H1 (cell line): ENCODE data around the gene TRMT44. TPM values are rescaled to one million over a fixed set of nuclear protein-coding genes. Genes with fewer than 3 reads are reported as not detected.

Experiments used
- CTCF ChIA-PET: fragments of 300-600 bp; sonication (Branson Sonifier 250); formaldehyde crosslinking; loops from one replicate; lab custom pipeline; 2021; ENCODE audit not compliant: partially characterized antibody; lab: Charles Lee
- POLR2A ChIA-PET: fragments of 300-600 bp; sonication (Branson Sonifier 250); formaldehyde crosslinking; loops from one replicate; lab custom pipeline; 2021; ENCODE audit warnings: inconsistent platforms; ENCODE audit not compliant: partially characterized antibody; lab: Charles Lee
- DNase-seq, 2 experiments: peaks; one replicate each; pipeline versions ENCODE4 v3.0.0 to v3.0.0-alpha.2; 2010 to 2022; ENCODE audit warnings: low spot score in 2 of 2, low read depth in 1 of 2, mixed read lengths in 1 of 2
- FAIRE-seq: peaks from 2 replicates; lab custom pipeline; 2011; peaks lifted over from hg19 to GRCh38; lab: Jason Lieb, UNC
- H2AFZ ChIP-seq: 2 replicates; pipeline ENCODE4 v1.8.1; 2012; ENCODE audit warnings: low read length, inconsistent platforms
- H2AK5ac ChIP-seq: 2 replicates; pipeline ENCODE4 v1.6.1; 2013; ENCODE audit warnings: low read depth, low read length
- H2BK120ac ChIP-seq: replicated peaks from 2 replicates; pipeline ENCODE3; 2013; ENCODE audit warnings: low read depth, low read length, inconsistent platforms
- H2BK12ac ChIP-seq: 2 replicates; pipeline ENCODE4 v1.6.1; 2013; ENCODE audit warnings: low read depth, low read length
- H2BK15ac ChIP-seq: 2 replicates; pipeline ENCODE4 v1.6.1; 2013; ENCODE audit warnings: low read length
- H2BK20ac ChIP-seq: 2 replicates; pipeline ENCODE4 v1.6.1; 2013; ENCODE audit warnings: low read length
- H2BK5ac ChIP-seq: 2 replicates; pipeline ENCODE4 v1.6.1; 2013; ENCODE audit warnings: low read depth, low read length
- H3K14ac ChIP-seq: 2 replicates; pipeline ENCODE4 v1.6.1; 2013; ENCODE audit warnings: inconsistent platforms; ENCODE audit not compliant: insufficient read length
- H3K18ac ChIP-seq: 2 replicates; pipeline ENCODE4 v1.6.1; 2013; ENCODE audit warnings: low read length; ENCODE audit errors: extremely low read depth
- H3K23ac ChIP-seq: 2 replicates; pipeline ENCODE4 v1.6.1; 2013; ENCODE audit warnings: inconsistent platforms; ENCODE audit not compliant: insufficient read length
- H3K23me2 ChIP-seq: 2 replicates; pipeline ENCODE4 v1.6.1; 2013; ENCODE audit warnings: low read depth, low read length
- H3K27ac ChIP-seq: 2 replicates; pipeline ENCODE4 v1.6.1; 2011; ENCODE audit warnings: low read depth, low read length, inconsistent platforms
- H3K27me3 ChIP-seq, 4 experiments: replicated peaks in 1 of 4; 1 replicate in 1 of 4; 2 replicates in 3 of 4; pipeline versions ENCODE4 v1.6.1 to v1.8.1; 2011 to 2013; ENCODE audit warnings: low read length in 3 of 4, mild to moderate bottlenecking in 3 of 4, inconsistent platforms in 2 of 4, mixed read lengths in 2 of 4, moderate library complexity in 1 of 4; ENCODE audit not compliant: control insufficient read depth in 3 of 4, insufficient read depth in 3 of 4; ENCODE audit errors: extremely low read depth in 1 of 4
- H3K36me3 ChIP-seq, 4 experiments: 2 replicates each; pipeline versions ENCODE4 v1.6.1 to v1.8.1; 2011 to 2013; ENCODE audit warnings: mild to moderate bottlenecking in 4 of 4, low read length in 3 of 4, moderate library complexity in 2 of 4, control low read depth in 1 of 4, inconsistent platforms in 1 of 4; ENCODE audit not compliant: insufficient read depth in 4 of 4, control insufficient read depth in 2 of 4
- H3K4ac ChIP-seq: replicated peaks from 2 replicates; pipeline ENCODE3; 2013; ENCODE audit warnings: low read length, low read depth, mixed read lengths, inconsistent platforms; ENCODE audit not compliant: insufficient read length
- H3K4me1 ChIP-seq, 4 experiments: replicated peaks in 1 of 4; 1 replicate in 1 of 4; 2 replicates in 3 of 4; pipeline versions ENCODE4 v1.6.1 to v1.8.1; 2011 to 2013; ENCODE audit warnings: low read length in 3 of 4, inconsistent platforms in 2 of 4, mixed read lengths in 1 of 4; ENCODE audit not compliant: insufficient read depth in 4 of 4, control insufficient read depth in 3 of 4
- H3K4me2 ChIP-seq, 2 experiments: 2 replicates each; pipeline versions ENCODE4 v1.6.1 to v1.8.1; 2011 to 2013; ENCODE audit warnings: low read depth in 2 of 2, low read length in 2 of 2, control low read depth in 1 of 2, inconsistent platforms in 1 of 2, mild to moderate bottlenecking in 1 of 2; ENCODE audit not compliant: insufficient read depth in 1 of 2
- H3K4me3 ChIP-seq, 4 experiments: fragments of 200-600, 300-600 bp in 1 of 4; sonication (generic), shearing (Covaris generic), sonication (Bioruptor Twin) in 1 of 4; 2 replicates each; pipeline versions ENCODE4 v1.5.1 to v1.8.1; 2011 to 2016; ENCODE audit warnings: low read length in 4 of 4, low read depth in 3 of 4, control low read depth in 2 of 4, inconsistent platforms in 2 of 4, mild to moderate bottlenecking in 2 of 4, mixed read lengths in 1 of 4, moderate library complexity in 1 of 4; ENCODE audit not compliant: insufficient read depth in 2 of 4; ENCODE audit errors: extremely low read depth in 1 of 4
- H3K56ac ChIP-seq: replicated peaks from 2 replicates; pipeline ENCODE3; 2013; ENCODE audit warnings: low read depth, mild to moderate bottlenecking, mixed read lengths, low read length, inconsistent platforms; ENCODE audit not compliant: insufficient read length
- H3K79me1 ChIP-seq: 2 replicates; pipeline ENCODE4 v1.6.1; 2013; ENCODE audit warnings: low read depth, low read length, control low read depth
- H3K79me2 ChIP-seq, 2 experiments: 2 replicates each; pipeline versions ENCODE4 v1.6.1 to v1.8.1; 2012 to 2013; ENCODE audit warnings: low read length in 2 of 2, mild to moderate bottlenecking in 2 of 2, inconsistent platforms in 1 of 2; ENCODE audit not compliant: insufficient read depth in 2 of 2, control insufficient read depth in 1 of 2
- H3K9ac ChIP-seq, 4 experiments: replicated peaks in 1 of 4; 1 replicate in 1 of 4; 2 replicates in 3 of 4; pipeline versions ENCODE4 v1.6.1 to v1.8.1; 2011 to 2013; ENCODE audit warnings: low read depth in 3 of 4, low read length in 3 of 4, control low read depth in 2 of 4, mild to moderate bottlenecking in 2 of 4, moderate library complexity in 2 of 4, inconsistent platforms in 1 of 4; ENCODE audit errors: extremely low read depth in 1 of 4
- H3K9me3 ChIP-seq, 2 experiments: 2 replicates each; pipeline versions ENCODE4 v1.6.1 to v1.8.1; 2012 to 2013; ENCODE audit warnings: mild to moderate bottlenecking in 2 of 2, moderate library complexity in 2 of 2, control low read depth in 1 of 2, inconsistent platforms in 1 of 2, low read depth in 1 of 2, low read length in 1 of 2, mixed read lengths in 1 of 2; ENCODE audit not compliant: insufficient read depth in 2 of 2
- H4K20me1 ChIP-seq, 2 experiments: replicated peaks in 1 of 2; 2 replicates each; pipeline versions ENCODE3 to v1.8.1; 2011 to 2013; ENCODE audit warnings: inconsistent platforms in 2 of 2, low read length in 2 of 2, mild to moderate bottlenecking in 1 of 2; ENCODE audit not compliant: insufficient read depth in 2 of 2, control insufficient read depth in 1 of 2
- H4K5ac ChIP-seq: 2 replicates; pipeline ENCODE4 v1.6.1; 2013; ENCODE audit warnings: low read length, low read depth, mixed read lengths, inconsistent platforms; ENCODE audit not compliant: insufficient read length
- H4K8ac ChIP-seq: 2 replicates; pipeline ENCODE4 v1.8.0; 2013; ENCODE audit warnings: mild to moderate bottlenecking, moderate library complexity, low read length, inconsistent platforms; ENCODE audit not compliant: insufficient read depth; ENCODE audit errors: extremely low read depth
- H4K91ac ChIP-seq: replicated peaks from 2 replicates; pipeline ENCODE3; 2013; ENCODE audit warnings: low read length, mixed read lengths, inconsistent platforms; ENCODE audit not compliant: insufficient read length
- BCL11A ChIP-seq, 2 experiments: IDR thresholded peaks; one replicate each; pipeline ENCODE4 v1.6.1; 2011; ENCODE audit warnings: low read depth in 2 of 2, low read length in 2 of 2, mild to moderate bottlenecking in 2 of 2
- CEBPB ChIP-seq: IDR thresholded peaks from 2 replicates; pipeline ENCODE4 v1.6.1; 2012; ENCODE audit warnings: low read depth, low read length
- NANOG ChIP-seq: IDR thresholded peaks from 2 replicates; pipeline ENCODE4 v1.6.1; 2011; ENCODE audit warnings: low read length, low read depth, mild to moderate bottlenecking, inconsistent platforms; ENCODE audit not compliant: insufficient read depth, poor library complexity, severe bottlenecking
- RXRA ChIP-seq: IDR thresholded peaks from 2 replicates; pipeline ENCODE4 v1.6.1; 2011; ENCODE audit warnings: low read depth, mild to moderate bottlenecking, low read length, moderate library complexity; ENCODE audit not compliant: insufficient read depth
- SIRT6 ChIP-seq: IDR thresholded peaks from one replicate; pipeline ENCODE4 v1.7.1; 2012; ENCODE audit warnings: low read length, inconsistent platforms
- SIX5 ChIP-seq: IDR thresholded peaks from 2 replicates; pipeline ENCODE4 v1.6.1; 2011; ENCODE audit warnings: mild to moderate bottlenecking, low read depth, low read length
- TEAD4 ChIP-seq: IDR thresholded peaks from 2 replicates; pipeline ENCODE4 v1.6.1; 2012; ENCODE audit warnings: low read depth, low read length, inconsistent platforms, mixed read lengths
- YY1 ChIP-seq: IDR thresholded peaks from 2 replicates; pipeline ENCODE4 v1.6.1; 2011; ENCODE audit warnings: low read depth, mild to moderate bottlenecking, low read length
- ZNF274 ChIP-seq: IDR thresholded peaks from 2 replicates; pipeline ENCODE4 v1.7.0; 2012; ENCODE audit warnings: low read length, borderline replicate concordance; ENCODE audit errors: extremely low read depth
- WGBS, 2 experiments: shearing (Covaris generic) in 1 of 2; methylation state at CpG; one replicate each; pipeline versions ENCODE4 v1.1.6 to v1.1.7; 2013 to 2015; ENCODE audit warnings: low lambda C conversion rate in 2 of 2, mixed read lengths in 2 of 2, inconsistent platforms in 1 of 2, low coverage in 1 of 2, missing lambda C conversion rate in 1 of 2; ENCODE audit not compliant: insufficient replicate concordance in 2 of 2, insufficient coverage in 1 of 2, insufficient read length in 1 of 2; ENCODE audit errors: extremely low coverage in 1 of 2, missing lambda C conversion rate in 1 of 2; 5-methylcytosine and 5-hydroxymethylcytosine counted together
- polyA plus RNA-seq, 7 experiments: library from polyadenylated mRNA; depleted of rRNA in 3 of 7; stranded (reverse) in 5 of 7; unstranded in 2 of 7; fragments of >200 nt in 5 of 7; fragments of 200-250 nt in 2 of 7; gene quantifications; 1 replicate in 5 of 7; 2 replicates in 1 of 7; 4 replicates in 1 of 7; pipeline versions ENCODE4 v1.2.1 to v1.2.3, GENCODE V29; 2011 to 2013; ENCODE audit warnings: missing spikeins in 2 of 7, mixed read lengths in 2 of 7
- total RNA-seq: library from RNA; stranded (reverse); fragmentation: NEBNext Ultra II Directional; extraction: Animal tissue kit (Norgen Biotek cat#: 25700); gene quantifications from 2 replicates; pipeline ENCODE4 v1.2.1, GENCODE V29; 2021
- TF ChIP-seq, protein P1 (sequence below), 3 experiments: IDR thresholded peaks; 1 replicate in 2 of 3; 2 replicates in 1 of 3; pipeline versions ENCODE4 v1.5.1 to v1.6.1; 2011; ENCODE audit warnings: low read length in 3 of 3, mild to moderate bottlenecking in 3 of 3, inconsistent platforms in 2 of 3, low read depth in 1 of 3, moderate library complexity in 1 of 3; ENCODE audit not compliant: insufficient read depth in 1 of 3; ENCODE audit errors: control extremely low read depth in 1 of 3

TRMT44 gene
- total and polyA plus RNA-seq, 2 of the 8 experiments (the other 6 are each of a cell fraction or from before 2014, with no cell fraction given): 8.6 to 23.9 TPM

DNA sequence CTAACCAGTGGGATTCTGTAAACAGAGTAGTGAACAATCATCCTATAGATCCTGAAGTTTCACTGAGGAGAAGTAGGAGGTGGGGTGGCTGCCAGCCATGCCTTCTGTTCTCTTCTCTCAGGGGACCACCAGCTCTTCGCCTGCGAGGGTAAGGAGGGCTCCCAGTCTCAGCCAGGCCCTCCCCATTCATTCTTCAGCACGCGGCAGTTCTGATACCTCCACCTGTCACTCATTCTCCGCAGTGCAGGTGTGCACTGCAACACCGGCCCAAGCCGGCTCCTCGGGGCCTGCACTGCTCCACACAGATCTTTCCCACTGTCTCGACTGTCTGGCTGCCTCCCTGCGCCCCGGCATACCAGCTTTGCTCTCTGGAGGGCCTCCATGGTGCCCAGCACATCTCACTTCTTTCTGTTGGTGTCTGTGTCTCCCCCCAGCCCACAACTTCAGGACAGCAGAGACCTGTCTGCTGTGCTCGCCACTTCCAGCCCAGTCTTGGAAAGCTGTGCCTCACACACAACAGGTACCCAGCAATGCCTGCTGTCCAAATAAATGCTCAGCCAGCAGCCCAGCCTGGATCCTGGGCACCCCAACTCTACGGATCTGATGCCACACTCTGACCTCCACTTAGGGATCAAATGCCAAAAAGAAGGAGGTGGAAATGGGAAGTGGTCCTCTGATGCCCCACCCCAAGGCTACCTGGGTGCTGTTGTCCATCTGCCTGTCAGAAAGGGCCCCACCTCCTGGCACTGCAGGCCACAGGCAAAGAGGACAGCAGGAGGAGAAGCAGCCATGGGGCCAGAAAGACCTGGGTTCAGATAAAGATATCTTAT, 29.0 kb upstream of the TRMT44 start:
- ChIA-PET POLR2A (interaction anchor here (1.2 kb wide), 1 partner anchor 9 kb away, joined by 3 read pairs; no protein-coding TSS in a partner anchor), CTCF (interaction anchor here (0.6 to 6.5 kb wide), 19 partner anchors 9 to 567 kb away, joined by 3 to 74 read pairs (median 8); partner anchors contain the start of gene HTRA3)
- no peak overlapping the region for H2AFZ ChIP-seq
- 94% methylated on average over 11 of the region's 13 CpGs; no CpG with 5 or more reads in 1 of the 2 experiments for WGBS, 2 experiments
- no peak overlapping the region for H2BK15ac ChIP-seq
- H3K27ac ChIP-seq: no peak overlapping the region
- no peak overlapping the region for H3K56ac ChIP-seq
- no peaks in the 10 kb centered on the region for H3K79me1 ChIP-seq
- H2BK120ac ChIP-seq: no peak overlapping the region
- FAIRE-seq (no peak), DNase-seq (no peak)
- no peaks in the 10 kb centered on the region for H3K9me3 ChIP-seq
- H3K79me2 ChIP-seq: no peaks in the 10 kb centered on the region
- no peak overlapping the region for H3K4ac ChIP-seq
- H4K91ac ChIP-seq: no peak overlapping the region
- H3K23ac ChIP-seq: no peak overlapping the region
- no peaks in the 10 kb centered on the region for H3K27me3 ChIP-seq
- no peak overlapping the region for H3K14ac ChIP-seq
- peaks cover 0 to 5% (median 4%) of the 10 kb centered on the region in 4 experiments; a peak in 6 of 7 replicates for H3K4me1 ChIP-seq
- no peak overlapping the region for H2BK12ac ChIP-seq
- H4K5ac ChIP-seq: no peak overlapping the region
- H4K8ac ChIP-seq: no peak overlapping the region
- no peak overlapping the region; a peak in 1 of 4 replicates for H3K4me2 ChIP-seq
- H2BK20ac ChIP-seq: no peak overlapping the region
- no peaks in the 10 kb centered on the region for H3K23me2 ChIP-seq
- no peak overlapping the region for H3K18ac ChIP-seq
- no peak overlapping the region for H3K9ac ChIP-seq
- H2BK5ac ChIP-seq: no peak overlapping the region
- H3K4me3 ChIP-seq: no peak overlapping the region
- H2AK5ac ChIP-seq: no peak overlapping the region
- H4K20me1 ChIP-seq: peaks cover 0 to 3% of the 10 kb centered on the region in 2 experiments
- no peaks in the 10 kb centered on the region for H3K36me3 ChIP-seq
- no peak for TF ChIP-seq YY1
- TF ChIP-seq, protein P1, sequence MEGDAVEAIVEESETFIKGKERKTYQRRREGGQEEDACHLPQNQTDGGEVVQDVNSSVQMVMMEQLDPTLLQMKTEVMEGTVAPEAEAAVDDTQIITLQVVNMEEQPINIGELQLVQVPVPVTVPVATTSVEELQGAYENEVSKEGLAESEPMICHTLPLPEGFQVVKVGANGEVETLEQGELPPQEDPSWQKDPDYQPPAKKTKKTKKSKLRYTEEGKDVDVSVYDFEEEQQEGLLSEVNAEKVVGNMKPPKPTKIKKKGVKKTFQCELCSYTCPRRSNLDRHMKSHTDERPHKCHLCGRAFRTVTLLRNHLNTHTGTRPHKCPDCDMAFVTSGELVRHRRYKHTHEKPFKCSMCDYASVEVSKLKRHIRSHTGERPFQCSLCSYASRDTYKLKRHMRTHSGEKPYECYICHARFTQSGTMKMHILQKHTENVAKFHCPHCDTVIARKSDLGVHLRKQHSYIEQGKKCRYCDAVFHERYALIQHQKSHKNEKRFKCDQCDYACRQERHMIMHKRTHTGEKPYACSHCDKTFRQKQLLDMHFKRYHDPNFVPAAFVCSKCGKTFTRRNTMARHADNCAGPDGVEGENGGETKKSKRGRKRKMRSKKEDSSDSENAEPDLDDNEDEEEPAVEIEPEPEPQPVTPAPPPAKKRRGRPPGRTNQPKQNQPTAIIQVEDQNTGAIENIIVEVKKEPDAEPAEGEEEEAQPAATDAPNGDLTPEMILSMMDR (IDR thresholded peaks at IDR 0.05; ENCODE audit: control extremely low read depth in 1 of 3, insufficient read depth in 1 of 3, low read depth in 1 of 3, low read length in 3 of 3): no peak
- no peak for TF ChIP-seq NANOG
- no peak for TF ChIP-seq CEBPB
- TF ChIP-seq BCL11A (IDR thresholded peaks at IDR 0.05; ENCODE audit: low read depth in 2 of 2, low read length in 2 of 2): no peak
- TF ChIP-seq ZNF274: no peak
- no peak for TF ChIP-seq RXRA
- TF ChIP-seq SIX5: no peak
- TF ChIP-seq TEAD4: no peak
- no peak for TF ChIP-seq SIRT6
